UCSD-AML1 (cell line): ENCODE measurements around the gene IFT57.
A peak's percentile ranks its signal among the peaks of the same experiment; 100 is the strongest.
"Not testable (repeated sequence)": the region's sequence is repeated elsewhere in the genome, so short reads cannot be mapped to it uniquely, and the experiment has no call there.

Experiments
- DNase-seq: peaks from one replicate; lab custom pipeline; 2025; ENCODE audit not compliant: unreplicated experiment; lab: John Stamatoyannopoulos, UW

IFT57 gene

GRCh38 chr3:108164391-108164790 is 57.8 kb downstream of the IFT57 start:
- DNase-seq, result no peak

GRCh38 chr3:108159865-108160264 is 62.4 kb downstream of the IFT57 start:
- no peak for DNase-seq

- DNase-seq, result no peak
Measured at GRCh38 chr3:108159105-108159504, 63.1 kb downstream of the IFT57 start.

- DNase-seq, result no peak
Measured at GRCh38 chr3:108158251-108158650, 64.0 kb downstream of the IFT57 start.

GRCh38 chr3:108157273-108157672 is 65.0 kb downstream of the IFT57 start:
- no peak for DNase-seq

- DNase-seq, result no peak
Measured at GRCh38 chr3:108156312-108156853, 65.8 kb downstream of the IFT57 start.

GRCh38 chr3:108155642-108156041 is 66.6 kb downstream of the IFT57 start:
- DNase-seq, result not testable (repeated sequence)

GRCh38 chr3:108153451-108153981 is 68.7 kb downstream of the IFT57 start:
- peak; percentile 28 for DNase-seq

GRCh38 chr3:108152274-108152673 is 70.0 kb downstream of the IFT57 start:
- no peak for DNase-seq

GRCh38 chr3:108150200-108150599 is 72.0 kb downstream of the IFT57 start:
- DNase-seq, result no peak

GRCh38 chr3:108146139-108146538 is 76.1 kb downstream of the IFT57 start:
- no peak for DNase-seq

GRCh38 chr3:108145578-108145977 is 76.6 kb downstream of the IFT57 start:
- no peak for DNase-seq

GRCh38 chr3:108137460-108137814 is 84.8 kb downstream of the IFT57 start:
- DNase-seq, result no peak

GRCh38 chr3:108136561-108137459 is 85.4 kb downstream of the IFT57 start:
- no peak for DNase-seq

GRCh38 chr3:108134555-108134880 is 87.7 kb downstream of the IFT57 start:
- no peak for DNase-seq

- DNase-seq, result no peak
Measured at GRCh38 chr3:108133858-108134554, 88.2 kb downstream of the IFT57 start.

- no peak for DNase-seq
Measured at GRCh38 chr3:108133048-108133369, 89.2 kb downstream of the IFT57 start.

GRCh38 chr3:108131475-108132134 is 90.6 kb downstream of the IFT57 start:
- peak; percentile 11 for DNase-seq

- no peak for DNase-seq
Measured at GRCh38 chr3:108130701-108131474, 91.3 kb downstream of the IFT57 start.

GRCh38 chr3:108130236-108130635 is 92.0 kb downstream of the IFT57 start:
- DNase-seq, result no peak
